ENCODE data around the gene GPR153.
A peak's percentile ranks its signal among the peaks of the same experiment; 100 is the strongest.

The GPR153 gene

DNA sequence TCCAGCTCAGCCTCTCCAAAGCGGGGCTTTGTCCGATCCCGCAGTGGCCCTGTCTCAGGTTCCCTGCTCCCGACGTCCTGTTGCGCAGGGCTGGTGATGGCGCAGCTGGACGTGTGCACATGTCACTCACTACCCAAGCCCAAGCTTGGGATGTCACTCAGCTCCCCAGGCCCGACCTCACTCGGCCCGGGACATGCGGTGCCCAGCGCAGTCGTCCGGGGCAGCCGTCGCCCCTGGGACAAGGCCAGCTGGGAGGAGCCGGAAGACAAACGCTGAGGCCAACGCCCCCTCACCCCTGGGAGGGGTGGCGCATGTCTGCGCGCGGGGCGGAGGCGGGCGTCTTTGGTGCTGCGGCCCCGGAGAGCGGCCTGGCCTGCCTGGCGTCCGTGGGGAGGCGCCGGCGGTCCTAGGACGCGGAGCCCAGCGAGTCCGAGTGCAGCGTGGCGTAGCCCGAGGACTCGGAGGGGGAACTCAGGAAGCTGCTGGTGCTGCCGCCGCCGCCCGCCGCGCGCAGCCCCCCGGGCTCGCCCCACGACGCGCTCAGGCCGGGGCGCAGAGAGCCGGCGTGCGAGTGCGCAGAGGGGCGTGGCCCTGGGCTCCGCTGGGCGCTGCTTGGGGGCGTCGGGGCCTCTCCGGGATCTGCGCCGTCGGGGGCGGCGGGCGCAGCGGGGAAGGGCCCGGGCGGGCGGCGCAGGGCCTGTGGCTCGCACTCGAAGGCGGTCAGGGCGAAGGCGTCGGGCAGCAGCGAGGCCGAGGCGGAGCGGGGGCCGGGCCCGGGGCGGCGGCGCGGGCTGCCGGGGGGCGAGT, 11.8 kb downstream of the GPR153 start:
- DNase-seq (ENCODE audit: low spot score): no peak

DNA sequence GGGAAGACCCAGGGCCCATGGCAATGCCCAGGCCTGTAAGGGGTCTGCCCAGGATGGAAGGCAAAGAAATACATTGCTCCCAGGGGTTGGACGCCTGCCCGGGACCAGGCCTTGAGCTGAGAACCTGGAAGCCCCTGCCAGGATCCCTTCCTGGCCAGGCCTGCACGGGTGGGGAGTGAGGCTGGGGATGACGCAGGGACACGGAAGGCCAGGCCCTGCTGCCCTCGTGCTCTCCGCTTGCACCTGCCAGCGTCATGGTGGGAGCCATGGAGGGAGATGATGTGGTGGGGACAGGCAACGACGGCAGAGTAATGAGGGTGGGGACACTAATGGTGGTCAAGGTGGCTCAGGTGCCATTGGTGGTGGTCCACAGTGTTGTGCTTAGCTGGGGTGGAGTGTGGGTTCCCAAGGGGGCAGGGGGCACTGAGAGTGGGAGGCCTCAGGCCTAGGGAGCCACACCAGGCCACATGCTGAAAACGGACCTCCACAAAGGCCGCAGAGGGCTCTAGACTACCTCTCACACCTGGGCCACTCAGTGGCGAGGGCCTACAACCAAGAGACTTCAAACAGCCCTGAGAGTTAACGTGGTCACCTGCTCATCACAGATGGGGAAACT, 12.6 kb downstream of the GPR153 start:
- DNase-seq (ENCODE audit: low spot score): no peak

DNA sequence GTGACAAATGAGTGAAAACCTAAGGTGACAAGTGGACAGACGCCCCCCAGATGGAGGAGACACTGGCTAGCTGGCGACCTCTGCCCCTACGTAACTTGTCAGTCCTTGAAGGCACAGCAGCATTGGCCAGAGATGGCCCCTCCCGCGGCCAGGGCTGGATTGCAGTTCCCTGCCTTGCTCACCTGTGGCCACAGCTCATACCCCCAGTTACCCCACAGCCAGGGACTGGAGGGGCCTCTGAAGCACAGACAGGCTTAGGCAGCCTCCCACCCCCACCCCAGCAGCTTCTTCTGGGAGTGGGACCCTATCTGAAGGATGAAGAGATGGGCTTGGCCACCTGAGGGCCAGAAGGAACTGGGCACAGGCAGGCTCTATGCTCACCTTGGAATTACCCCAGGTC, 13.2 kb downstream of the GPR153 start:
- DNase-seq (ENCODE audit: low spot score): no peak

GRCh38 chr1:6246497-6247467, 14.1 kb downstream of the GPR153 start:
- DNase-seq (ENCODE audit: low spot score): peak; percentile 85

DNA sequence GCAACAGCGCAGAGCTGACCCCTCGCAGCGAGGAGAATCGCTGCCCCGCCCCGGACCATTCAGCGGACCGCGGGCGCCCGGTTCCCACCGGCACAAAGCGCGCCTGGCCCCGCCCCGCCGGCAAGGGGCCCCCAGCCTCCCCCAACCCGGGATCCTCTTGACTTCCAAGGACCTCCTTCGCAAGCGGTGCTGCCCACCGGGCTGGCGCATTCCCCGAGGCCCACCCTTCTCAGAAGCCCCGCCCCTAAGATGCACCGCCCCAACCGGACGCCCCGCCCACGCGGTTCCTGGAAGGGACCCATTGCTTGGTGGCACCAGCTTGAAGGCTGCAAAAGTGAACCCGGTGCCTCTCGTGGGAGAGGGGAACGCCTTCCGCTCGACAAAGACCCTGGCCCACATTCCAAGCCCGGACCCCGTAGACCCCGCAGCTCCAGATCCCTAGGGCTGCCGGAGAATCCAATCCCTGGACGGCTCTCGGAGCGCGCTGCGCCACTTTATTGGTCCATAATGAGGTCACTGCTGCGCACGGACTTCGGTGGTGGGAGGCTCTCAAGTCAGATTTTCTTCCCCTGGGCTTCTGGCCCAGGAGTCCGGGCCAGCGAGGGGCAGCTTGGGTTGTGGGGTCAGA, 14.9 kb downstream of the GPR153 start:
- peak; percentile 61 for DNase-seq (ENCODE audit: low spot score)

DNA sequence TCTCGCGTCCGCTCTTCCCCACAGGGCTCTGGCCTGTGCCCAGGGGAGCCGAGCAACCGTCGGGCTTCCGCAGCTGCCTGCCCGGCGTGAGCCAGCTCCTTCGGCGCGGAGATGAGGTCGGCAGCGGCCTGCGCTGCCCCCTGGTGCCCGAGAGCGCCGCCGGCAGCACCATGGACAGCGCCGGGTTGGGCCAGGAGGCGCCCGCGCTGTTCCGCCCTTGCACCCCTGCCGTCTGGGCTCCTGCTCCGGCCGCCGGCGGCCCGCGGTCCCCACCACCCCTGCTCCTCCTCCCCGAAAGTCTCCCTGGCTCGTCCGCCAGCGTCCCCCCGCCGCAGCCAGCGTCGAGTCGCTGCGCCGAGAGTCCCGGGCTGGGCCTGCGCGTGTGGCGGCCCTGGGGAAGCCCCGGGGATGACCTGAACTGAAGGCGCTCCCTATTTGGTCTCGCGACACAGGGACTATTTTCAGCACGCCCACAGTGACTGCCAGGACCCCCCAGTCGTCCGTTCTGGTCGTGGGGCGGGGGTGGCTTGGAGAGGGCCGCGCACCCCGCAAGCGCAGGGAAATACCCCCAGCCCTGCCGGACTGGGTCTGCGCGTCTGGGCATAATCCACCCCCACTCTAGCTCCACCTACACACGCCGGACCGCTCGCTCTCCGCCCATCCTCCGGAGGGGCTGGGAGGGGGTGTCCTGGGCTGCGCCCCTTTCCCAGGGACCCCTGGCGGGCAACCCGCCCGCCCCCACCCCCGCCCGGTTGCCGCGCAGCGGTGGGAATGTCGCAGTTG, 15.6 kb downstream of the GPR153 start:
- peak; percentile 58 for DNase-seq (ENCODE audit: low spot score)

DNA sequence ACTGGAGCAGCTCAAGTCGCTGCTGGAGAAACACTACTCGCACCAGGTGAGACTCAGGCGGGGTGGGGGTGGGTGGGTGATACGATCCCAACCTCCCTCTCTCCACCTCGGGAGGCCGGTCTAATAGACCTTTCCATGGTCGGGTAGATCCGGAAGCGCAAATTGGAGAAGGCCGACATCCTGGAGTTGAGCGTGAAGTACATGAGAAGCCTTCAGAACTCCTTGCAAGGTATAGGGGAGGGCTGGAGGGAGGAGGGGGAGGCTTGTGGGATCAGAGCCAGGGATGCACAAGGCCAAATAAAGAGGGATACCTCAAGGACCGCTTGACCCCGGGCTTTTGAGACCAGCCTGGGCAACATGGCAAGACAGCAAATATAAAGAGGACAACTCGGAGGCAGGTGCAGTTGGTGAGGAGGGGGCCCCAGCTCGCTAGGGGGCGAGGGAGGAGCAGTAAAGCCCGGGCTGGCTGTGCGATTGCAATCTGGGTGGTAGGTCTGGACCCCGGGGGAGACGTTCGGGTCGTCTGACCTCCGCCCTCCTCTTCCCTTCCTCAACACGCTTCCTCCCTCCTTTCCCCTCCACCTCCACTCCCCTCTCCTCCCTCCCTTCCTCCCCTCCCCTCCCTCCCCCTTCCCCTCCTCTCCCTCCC, 16.4 kb downstream of the GPR153 start:
- DNase-seq (ENCODE audit: low spot score): no peak

DNA sequence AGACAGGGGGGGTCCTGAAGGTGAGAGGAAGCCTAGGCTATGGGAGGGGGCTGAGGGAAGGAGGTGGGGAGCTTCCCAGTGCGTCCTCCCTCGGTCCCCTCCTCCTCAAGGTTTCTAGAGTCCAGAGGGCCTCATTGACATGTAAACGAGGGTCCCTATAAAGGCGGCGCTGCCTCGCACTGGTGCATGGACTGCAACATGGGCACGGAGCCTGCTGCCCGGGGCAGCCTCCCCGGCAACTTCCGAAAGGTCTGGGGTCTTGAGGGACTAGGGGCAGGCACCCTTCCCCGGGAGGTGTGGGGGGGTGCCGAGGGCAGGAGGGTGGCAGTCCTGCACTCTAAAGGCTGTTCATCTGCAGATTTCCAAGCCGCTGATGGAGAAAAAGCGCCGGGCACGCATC, 16.9 kb downstream of the GPR153 start, which contains the start of gene HES3:
HES3 (plus strand) TSS at position 187 of the 400 bp plus-strand sequence; CDS start at position 374, 187 bp downstream.
- no peak for DNase-seq (ENCODE audit: low spot score)

GRCh38 chr1:6243053-6243834, 17.7 kb downstream of the GPR153 start:
- DNase-seq (ENCODE audit: low spot score): no peak

DNA sequence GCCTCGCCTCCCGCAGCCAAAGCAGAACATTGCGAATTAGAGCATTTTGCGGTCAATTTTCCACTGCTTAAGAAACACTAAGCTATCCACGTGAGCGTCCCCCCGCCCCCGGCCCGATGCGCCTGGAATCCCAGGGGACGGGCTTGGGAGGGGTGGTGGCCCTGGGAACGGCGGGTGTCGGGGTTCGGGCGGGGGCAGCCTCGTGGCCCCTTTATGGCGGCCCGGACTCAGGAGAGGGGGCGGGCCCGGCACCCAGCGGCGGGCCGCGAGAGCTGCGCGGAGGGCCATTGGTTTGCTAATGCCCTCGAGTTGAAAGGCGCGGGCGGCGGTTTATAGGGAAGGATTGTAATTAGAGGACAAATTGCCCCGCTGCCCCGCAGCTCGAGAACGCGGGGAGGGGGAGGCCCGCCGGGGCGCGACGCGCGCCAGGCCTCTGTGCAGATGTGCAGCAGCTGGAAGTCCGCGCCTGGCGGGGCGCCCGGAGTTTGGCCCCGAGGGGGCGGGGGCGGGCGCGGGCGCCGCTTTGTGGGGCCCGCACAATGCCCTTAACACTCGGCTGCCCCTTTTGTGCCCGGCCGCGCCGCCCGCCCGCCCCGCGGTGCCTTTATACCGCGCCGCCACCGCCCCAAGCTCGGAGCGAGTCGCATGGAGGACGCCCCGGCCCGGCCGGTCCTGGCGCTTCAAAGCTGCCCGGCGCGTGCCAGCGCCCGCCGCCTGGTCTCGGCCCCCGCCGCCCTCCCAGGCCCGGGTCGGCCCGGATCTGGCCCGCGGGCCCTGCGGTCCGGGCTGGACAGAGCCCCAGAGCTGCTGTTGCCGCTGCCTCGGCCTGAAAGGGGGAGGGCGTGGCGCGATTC, 18.8 kb downstream of the GPR153 start:
- no peak for DNase-seq (ENCODE audit: low spot score)

DNA sequence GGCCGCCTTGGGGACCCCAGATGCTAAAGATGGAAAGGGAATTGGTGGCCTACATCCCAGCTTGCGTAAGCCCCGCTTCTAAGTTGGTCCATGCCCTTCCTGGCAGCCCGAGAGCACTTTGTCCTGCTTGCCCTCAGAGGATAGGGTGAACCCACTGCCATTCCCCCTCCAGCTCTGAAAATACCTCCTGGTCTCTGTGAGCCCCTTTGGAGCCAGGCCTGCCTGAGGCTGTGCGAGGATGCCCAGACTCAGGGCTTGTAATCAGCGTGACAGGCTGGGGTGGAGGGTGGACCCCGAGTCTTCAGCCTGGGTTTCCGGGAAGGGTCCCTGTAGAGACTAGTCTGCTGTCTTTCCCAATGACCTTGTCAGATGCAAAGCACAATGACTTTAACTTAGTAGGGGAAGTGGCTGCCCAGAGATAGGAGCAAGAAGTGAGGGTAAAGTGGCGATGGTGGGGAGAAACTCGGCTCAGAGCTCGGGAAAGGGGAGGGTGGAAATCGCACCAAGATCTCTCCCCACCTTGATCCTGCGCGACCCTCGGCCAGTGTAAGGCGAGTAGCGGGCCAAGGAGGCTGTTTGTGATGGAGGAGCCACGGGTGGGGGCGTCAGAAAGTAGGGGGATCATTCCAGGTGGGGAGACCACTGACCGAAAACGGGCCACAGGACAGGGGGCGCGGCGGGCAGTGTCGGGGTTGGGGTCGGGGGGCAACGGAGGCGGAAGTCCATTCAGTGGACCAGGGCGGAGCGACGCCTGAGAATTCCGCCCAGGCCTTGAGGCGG, 19.6 kb downstream of the GPR153 start:
- no peak for DNase-seq (ENCODE audit: low spot score)

DNA sequence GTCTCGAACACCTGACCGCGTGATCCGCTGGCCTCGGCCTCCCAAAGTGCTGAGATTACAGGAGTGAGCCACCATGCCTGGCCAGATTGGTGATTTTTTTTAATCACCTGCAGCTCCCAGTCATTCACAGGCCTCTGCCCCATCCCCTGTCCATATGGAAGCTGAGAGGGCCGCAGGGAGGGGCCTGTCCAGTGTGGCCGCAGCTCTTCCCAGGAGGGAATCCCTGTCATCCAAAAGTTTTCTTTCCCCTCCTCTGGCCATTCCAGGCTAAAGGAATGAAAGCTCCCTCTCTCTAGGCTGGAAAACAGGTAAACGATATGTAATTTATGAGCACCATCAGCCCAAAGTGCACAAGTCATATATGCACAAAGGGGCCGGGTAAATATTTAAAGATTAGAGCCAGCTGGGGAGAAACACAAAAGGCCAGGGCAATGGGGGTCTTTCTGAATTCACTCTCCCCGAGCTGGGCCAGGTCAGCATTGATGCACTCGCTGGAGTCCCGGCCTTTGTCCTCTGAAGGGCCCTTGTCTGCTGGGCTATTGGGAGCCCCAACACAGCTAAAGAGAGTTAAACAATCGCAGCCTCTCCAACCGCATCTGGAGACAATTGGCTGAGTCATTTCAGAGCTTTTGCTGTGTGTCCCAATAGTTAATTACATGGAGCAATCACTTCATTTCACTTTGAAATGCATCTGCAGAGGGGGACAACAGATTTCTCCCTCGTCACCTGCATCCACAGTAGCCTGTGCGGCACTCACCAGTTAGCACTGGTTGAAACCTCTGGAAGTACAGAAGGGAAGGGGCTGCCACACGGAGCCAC, 20.7 kb downstream of the GPR153 start:
- no peak for DNase-seq (ENCODE audit: low spot score)

DNA sequence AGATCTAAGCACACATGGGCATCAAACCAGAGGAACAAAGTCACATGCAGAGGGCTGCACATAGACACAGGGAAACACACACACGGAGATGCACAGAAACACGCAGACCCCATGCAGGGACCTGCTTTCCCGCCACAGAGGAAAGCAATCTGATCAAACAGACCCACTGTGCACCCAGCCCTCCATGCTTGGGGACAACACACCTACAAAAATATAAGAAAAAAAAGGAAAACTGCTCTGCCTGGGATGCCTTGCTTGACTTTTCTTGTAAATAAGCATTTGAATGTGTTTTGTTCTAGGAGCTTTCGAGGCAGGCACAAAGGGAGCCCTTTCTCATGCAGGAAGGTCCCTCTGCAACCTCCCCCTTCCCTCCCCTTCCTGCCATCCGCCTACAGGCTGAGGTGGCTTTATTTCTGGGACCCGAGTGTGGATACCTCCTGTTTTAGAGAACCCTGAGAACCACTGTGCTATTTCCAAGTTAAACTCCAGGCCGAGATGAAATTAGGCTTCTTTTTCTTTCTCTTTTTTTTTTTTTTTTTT, 21.6 kb downstream of the GPR153 start:
- no peak for DNase-seq (ENCODE audit: low spot score)

- no peak for DNase-seq (ENCODE audit: low spot score)
Measured at GRCh38 chr1:6237093-6237492, 23.8 kb downstream of the GPR153 start.

- DNase-seq (ENCODE audit: low spot score): no peak
Measured at GRCh38 chr1:6235296-6235677, 25.6 kb downstream of the GPR153 start.

DNA sequence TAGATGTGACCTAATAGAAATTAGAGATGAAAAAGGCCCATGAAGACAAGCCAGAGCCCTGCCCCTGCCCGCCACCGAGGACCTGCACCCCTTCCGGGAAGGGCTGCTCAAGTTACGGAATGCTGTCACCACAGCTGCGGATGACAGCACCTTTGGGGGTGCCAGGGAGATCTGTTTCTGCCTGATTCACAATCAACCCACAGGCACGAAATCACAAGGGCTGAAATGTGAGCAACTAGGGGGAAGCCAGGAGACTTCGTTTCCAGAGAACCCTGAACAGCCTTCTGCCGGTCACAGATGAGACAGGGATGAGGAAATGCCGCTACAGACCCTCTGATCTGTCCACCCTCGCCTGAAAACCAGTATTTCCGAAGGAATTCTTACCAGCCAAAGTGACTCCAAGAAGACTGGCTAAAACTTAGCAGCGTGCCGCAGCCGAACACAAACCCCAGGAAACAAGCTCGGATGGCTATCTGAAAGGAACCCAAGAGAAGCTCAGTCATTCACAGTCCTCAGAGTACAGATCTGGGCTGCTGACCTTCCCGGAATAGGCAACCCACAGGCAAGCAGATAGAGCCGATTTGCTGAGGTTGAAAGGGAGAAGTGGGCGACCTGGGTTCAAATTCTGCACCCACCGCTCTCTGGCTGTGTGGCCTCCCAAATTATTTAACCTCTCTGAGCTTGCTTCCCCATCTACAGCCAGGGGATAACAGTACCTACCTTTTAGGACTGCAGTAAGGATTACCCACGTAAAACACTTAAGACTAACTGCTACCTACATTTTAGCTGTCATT, 26.2 kb downstream of the GPR153 start:
- no peak for DNase-seq (ENCODE audit: low spot score)

Data from cerebellar cortex (tissue), 1 donor.